HG02798 (cell line): Measurements from ENCODE around the gene ZNF763.
"Not testable (repeated sequence)": the region's sequence is repeated elsewhere in the genome, so short reads cannot be mapped to it uniquely, and the experiment has no call there.

Experiments
- ATAC-seq: cut with Tn5 transposase; IDR thresholded peaks from one replicate; pipeline ENCODE4 v1.9.1; 2021; ENCODE audit warnings: mild to moderate bottlenecking; ENCODE audit not compliant: unreplicated experiment, poor library complexity

ZNF763 gene

DNA sequence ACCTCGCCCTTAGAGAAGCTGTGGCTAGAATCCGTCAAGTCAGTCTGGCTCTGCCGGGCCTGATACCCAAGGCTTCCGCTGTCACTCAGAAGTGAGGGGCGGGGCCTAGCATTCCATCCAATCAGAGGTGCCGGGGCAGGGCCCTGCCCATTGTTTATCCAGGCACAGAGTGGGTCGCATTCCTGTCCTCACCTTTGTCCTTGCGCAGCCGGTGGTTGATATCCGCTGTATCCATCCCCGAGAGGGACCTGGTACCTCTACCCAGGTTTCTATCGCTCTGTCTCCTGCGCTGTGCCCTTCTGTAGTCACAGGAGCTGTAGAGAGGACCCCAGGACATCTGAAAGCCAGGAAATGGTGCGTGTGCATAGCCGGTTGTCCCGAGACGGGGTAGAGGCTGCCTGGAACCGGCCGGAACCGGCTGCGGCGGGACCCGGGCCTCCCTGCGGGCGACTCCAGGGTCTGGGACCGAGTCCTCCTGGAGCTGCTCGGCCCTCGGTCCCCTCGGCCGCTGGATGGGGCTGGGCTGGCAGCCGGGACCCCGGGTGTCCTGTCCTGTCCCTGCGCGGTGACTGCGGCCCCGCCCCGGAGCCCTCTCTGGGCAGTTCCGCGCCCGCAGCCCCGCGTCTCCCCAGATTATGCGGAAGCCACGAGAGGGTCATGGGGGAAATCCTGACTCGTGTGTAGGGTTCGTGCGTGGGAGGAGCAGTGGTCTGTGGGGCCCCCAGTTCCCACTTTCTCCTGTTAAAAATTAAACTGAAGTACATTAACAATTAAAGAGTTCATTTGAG, at the start of gene ZNF763:
Gene ZNF763 (plus strand): TSS at position 183 of the 788 bp plus-strand sequence. CDS start 169 bp downstream, at position 352.
- ATAC-seq = peak; percentile 93

DNA sequence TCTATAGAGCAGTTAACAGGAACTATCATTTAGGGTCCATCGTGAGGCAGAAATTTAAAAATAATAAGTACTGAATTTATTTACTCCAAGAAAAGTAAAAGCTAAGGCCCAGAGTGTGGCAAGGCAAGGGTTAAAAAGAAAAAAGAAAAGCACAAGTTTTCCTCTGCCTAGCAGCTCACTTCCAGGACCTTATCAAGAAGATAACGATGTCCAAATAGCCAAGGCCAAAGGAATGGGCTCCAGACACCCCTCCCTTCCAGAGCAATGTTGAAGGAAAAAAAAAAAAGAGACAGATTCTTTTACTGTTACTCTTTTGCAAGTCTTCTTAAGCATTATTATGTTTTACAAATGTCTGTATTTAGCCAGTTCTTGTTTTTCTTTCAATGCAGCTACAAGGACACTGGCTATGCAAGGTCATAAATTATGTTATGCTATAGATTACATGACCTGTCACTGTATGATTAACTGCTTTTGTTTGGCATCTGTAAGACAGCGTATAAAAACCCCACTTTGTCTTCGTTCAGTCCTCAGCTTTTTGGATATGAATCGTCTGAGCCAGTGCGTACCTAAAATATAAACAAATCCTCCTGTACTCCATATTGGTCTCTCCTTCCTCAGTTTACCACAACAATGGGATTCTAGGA, 42.9 kb upstream of the ZNF763 start:
- no peak for ATAC-seq

DNA sequence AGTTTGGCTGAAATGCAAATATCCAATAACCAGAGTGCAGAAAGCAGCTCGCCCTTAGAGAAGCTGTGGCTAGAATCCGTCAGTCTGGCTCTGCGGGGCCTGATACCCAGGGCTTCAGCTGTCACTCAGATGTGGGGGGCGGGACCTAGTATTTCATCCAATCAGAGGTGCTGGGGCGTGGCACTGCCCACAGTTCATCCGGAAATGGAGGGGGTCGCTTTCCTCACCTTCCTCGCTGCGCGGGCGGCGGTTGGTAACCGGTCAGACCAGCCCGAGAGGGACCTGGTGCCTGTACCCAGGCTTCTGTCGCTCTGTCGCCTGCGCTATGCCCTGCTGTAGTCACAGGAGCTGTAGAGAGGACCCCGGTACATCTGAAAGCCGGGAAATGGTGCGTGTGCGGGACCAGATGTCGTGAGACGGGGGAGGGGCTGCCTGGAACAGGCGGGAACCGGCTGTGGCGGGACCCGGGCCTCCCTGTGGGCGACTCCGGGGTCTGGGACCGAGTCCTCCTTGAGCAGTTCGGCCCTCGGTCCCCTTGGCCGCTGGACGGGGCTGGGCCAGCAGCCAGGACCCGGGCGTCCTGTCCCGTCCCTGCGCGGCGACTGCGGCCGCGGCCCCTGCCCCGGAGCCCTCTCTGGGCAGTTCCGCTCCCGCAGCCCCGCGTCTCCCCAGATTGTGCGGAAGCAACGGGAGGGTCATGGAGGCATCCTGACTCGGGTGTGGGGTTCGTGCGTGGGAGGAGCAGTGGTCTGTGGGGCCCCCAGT, 39.8 kb upstream of the ZNF763 start, which contains the start of gene ZNF700:
Gene ZNF700 (plus strand): TSS at position 222 of the 765 bp plus-strand sequence. CDS start 104 bp downstream, at position 326.
- ATAC-seq = peak; percentile 91

DNA sequence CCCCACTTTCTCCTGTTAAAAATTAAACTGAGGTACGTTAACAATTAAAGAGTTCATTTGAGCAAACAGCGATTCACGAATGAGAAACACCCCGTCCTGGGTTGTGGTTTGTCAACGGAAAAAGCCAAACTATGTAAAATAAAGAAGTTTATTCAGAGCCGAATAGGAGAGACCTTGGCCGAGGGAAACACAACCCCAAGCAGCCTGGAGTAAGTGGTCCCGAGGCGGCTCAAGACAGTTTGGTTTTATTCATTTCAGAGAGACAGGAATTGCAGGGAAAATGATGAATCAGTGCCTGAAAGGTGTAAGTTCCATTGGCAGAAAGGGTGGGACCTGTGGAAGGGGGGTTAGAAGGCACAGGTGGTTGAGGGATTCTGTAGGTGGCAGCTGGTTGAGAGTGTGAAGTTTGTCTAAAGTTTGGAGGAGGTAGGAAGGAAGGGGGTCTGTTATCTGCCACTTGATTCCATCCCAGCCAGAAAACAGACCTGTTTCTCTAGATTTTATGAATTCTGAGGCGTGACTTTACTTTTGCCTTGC, 39.1 kb upstream of the ZNF763 start:
- ATAC-seq = not testable (repeated sequence)

DNA sequence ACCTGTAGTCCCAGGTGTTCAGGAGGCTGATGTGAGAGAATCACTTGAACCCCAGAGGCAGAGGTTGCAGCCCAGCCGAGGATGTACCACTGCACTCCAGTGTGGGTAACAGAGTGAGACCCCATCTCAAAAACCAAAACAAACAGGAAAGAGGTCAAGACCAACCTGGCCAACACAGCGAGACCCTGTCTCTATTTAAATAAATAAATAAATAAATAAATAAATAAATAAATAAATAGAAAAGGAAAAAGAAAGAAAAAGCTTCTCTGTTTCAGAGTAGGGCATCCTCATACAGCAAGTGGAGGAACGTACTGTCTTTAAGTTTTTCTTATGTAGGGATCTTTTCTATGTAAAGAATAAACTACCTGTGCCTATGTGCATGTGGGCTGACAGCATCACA, 37.6 kb upstream of the ZNF763 start:
- ATAC-seq = no peak

DNA sequence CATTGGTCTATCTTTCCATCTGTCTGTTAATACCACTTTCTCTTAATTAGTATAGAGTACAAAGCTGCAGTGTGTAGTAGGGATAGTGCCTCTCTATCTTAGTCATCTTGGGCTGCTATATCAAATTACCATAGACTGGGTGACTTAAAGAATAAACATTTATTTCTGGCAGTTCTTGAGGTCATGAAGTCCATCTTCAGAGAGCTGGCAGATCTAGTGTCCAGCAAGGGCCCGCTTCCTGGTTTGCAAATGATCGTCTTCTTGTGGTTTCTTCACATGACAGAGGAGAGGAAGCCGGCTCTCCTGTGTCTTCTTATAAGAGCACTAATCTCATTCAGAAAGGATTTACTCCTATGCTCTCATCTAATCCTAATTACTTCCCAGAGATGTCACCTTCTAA, 33.8 kb upstream of the ZNF763 start:
- ATAC-seq = no peak

DNA sequence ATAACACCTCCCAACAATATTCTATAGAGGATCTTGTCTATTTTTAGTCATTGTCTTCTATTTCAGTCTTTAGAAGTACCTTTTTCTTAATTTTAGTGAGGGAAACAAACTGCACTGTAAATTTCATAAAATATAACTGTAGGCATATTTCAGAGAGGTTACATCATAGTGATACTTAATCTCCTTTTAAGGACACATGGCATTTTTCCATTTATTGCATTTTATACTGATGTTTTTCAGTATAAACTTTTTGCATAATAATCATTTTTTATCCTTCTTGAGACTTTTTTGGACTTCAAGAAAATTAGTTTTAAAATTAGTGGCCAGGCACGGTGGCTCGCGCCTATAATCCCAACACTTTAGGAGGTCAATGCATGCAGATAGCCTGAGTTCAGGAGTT, 33.3 kb upstream of the ZNF763 start:
- no peak for ATAC-seq

DNA sequence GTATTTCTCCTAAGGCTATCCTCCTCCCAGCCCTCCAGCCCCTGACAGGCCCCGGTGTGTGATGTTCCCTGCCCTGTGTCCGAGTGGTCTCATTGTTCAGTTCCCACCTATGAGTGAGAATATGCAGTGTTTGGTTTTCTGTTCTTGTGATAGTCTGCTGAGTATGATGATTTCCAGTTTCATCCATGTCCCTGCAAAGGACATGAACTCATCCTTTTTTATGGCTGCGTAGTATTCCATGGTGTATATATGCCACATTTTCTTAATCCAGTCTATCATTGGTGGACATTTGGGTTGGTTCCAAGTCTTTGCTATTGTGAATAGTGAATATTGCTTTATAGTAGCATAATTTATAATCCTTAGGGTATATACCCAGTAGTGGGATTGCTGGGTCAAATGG, 29.0 kb upstream of the ZNF763 start:
- not testable (repeated sequence) for ATAC-seq

DNA sequence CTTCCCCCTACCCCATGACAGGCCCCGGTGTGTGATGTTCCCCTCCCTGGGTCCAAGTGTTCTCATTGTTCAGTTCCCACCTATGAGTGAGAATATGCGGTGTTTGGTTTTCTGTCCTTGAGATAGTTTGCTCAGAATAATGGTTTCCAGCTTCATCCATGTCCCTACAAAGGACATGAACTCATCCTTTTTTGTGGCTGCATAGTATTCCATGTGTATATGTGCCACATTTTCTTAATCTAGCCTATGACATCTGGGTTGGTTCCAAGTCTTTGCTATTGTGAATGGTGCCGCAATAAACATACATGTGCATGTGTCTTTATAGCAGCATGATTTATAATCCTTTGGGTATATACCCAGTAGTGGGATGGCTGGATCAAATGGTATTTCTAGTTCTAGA, 26.5 kb upstream of the ZNF763 start:
- ATAC-seq = not testable (repeated sequence)

DNA sequence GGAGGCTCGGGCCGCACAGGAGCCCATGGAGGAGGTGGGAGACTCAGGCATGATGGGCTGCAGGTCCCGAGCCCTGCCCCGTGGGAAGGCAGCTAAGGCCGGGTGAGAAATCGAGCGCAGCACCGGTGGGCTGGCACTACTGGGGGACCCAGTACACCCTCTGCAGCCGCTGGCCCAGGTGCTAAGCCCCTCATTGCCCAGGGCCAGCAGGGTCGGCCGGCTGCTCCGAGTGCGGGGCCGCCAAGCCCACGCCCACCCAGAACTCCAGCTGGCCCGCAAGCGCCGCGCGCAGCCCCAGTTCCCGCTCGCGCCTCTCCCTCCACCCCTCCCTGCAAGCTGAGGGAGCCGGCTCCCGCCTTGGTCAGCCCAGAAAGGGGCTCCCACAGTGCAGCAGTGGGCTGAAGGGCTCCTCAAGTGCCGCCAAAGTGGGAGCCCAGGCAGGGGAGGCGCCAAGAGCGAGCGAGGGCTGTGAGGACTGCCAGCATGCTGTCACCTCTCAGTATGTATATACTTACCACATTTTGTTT, 23.4 kb upstream of the ZNF763 start:
- ATAC-seq = not testable (repeated sequence)

DNA sequence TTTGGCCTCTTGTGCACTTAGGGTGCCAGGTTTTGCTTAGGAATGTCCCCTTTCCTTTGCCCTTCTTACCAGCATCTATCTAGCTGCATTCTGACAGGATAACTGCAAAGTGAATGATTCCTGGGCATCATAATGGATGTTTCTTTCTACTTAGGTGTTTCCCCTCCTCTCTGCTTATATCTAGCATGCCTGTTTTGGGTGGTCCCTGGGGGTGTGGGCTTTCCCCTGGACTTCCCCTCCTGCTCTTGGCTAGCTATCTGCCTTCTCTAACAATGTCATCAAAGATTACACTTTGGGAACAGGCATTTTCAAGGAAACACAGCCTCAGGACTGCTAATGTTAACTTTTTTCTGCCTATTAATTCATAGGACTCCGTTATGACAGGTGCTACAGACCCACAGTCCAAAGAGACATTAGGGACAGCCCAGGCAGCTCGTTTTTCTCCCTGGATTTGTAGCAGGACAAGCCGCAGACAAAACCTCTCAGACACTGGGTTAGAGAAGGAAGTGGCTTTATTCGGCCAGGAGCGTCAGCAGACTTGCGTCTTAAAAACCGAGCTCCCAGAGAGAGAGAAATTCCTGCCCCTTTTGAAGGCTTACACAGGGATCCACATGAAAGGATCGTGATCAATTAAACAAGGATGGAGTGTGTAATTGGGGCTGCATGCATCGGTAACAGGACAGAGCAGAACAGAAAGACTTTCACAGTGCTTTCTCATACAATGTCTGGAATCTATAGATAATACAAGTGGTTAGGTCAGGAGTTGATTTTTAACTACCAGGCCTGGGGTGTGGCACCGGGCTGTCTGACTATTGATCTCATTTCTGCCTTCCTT, 22.6 kb upstream of the ZNF763 start:
- ATAC-seq = no peak

DNA sequence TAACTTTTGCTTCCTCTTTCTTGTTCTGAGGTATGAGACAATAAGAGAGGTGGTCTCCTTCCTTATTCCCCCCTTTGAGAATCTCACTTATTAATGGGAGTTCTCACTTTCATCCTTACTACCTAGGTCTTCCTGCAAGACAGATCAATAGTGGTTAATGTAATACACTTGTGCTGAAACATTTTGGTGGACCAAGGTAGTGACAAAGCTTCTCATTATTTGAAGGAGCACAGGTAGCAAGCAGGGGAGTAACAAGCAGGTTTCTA, 22.1 kb upstream of the ZNF763 start:
- no peak for ATAC-seq

DNA sequence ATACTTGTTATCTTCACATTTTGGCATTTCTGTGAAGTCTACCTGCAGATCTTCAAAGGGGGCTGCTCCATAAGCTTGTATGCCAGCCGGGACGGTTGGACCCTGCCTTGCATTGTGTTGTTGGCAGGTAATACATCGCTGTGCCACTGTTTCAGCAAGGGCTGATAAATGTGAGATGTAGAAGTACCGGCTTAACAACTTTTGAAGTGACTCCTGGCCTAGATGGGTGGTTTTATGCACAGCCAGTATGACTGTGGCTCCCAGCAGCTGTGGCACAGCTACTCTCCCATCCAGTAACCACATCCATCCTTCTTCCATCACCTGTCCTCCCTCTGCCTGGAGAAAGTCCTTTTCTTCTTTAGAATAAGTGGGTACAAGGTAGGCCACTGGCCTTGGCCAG, 20.2 kb upstream of the ZNF763 start:
- ATAC-seq = no peak

DNA sequence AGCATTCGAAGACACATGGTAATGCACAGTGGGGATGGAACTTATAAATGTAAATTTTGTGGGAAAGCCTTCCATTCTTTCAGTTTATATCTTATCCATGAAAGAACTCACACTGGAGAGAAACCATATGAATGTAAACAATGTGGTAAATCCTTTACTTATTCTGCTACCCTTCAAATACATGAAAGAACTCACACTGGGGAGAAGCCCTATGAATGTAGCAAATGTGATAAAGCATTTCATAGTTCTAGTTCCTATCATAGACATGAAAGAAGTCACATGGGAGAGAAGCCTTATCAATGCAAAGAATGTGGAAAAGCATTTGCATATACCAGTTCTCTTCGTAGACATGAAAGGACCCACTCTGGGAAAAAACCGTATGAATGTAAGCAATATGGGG, 16.2 kb upstream of the ZNF763 start:
- no peak for ATAC-seq

DNA sequence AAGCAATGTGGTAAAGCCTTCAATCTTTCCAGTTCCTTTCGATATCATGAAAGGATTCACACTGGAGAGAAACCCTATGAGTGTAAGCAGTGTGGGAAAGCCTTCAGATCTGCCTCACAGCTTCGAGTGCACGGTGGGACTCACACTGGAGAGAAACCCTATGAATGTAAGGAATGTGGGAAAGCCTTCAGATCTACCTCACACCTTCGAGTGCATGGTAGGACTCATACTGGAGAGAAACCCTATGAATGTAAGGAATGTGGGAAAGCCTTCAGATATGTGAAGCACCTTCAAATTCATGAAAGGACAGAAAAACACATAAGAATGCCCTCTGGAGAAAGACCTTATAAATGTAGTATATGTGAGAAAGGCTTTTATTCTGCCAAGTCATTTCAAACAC, 15.6 kb upstream of the ZNF763 start:
- no peak for ATAC-seq

DNA sequence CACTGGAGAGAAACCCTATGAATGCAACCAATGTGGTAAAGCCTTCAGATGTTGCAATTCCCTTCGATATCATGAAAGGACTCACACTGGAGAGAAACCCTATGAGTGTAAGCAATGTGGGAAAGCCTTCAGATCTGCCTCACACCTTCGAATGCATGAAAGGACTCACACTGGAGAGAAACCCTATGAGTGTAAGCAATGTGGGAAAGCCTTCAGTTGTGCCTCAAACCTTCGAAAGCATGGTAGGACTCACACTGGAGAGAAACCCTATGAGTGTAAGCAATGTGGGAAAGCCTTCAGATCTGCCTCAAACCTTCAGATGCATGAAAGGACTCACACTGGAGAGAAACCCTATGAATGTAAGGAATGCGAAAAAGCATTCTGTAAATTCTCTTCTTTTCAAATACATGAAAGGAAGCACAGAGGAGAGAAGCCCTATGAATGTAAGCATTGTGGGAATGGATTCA, 15.2 kb upstream of the ZNF763 start:
- ATAC-seq = not testable (repeated sequence)

DNA sequence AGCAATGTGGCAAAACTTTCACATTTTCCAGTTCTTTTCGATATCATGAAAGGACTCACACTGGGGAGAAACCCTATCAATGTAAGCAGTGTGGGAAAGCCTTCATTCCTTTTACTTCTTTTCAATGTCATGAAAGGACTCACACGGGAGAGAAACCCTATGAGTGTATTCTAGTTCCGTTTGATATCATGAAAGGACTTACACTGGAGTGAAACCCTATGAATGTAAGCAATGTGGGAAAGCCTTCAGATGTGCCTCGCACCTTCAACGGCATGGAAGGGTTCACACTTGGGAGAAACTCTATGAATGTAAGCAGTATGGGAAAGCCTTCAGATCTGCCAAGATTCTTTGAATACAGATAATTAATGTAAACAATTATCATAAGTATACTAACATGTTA, 14.5 kb upstream of the ZNF763 start:
- no peak for ATAC-seq

DNA sequence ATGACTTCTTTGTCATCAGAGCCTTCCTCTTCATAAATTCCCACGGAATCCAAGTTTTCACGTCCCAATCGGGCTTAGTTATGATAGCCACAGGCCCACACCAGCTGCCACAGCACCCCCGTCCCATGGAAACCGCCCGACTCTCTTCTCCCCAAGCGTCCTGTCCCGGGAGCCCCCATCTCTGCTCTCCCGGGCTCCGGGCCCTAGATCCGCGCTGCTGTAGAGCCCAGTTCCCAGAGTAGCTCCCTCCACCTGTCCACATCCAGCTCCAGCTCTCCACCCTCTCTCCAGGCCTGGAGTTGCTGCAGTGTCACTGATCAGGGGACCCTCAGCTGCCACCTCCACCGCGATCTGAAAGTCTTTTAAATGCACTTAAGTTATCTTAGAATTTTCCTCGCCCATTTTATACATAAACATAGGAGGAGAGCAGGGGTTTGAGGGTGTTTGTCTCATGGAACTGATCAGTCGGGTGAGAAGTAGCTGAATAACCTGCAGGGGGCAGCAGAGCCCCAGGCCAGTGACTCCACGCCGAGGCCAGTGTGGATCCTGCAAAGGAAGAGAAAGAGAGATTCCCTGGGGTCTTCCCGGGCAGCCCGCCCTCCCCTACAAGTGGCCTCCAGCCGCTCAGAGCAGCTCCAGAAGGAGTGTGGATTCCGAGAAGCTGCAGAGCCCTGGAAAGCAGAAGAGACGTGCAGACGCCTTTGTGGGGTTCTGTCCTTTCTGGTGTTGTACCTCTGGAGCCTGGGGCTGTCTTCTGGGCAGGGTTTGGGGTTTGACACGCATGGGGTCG, 1.1 kb upstream of the ZNF763 start:
- no peak for ATAC-seq

DNA sequence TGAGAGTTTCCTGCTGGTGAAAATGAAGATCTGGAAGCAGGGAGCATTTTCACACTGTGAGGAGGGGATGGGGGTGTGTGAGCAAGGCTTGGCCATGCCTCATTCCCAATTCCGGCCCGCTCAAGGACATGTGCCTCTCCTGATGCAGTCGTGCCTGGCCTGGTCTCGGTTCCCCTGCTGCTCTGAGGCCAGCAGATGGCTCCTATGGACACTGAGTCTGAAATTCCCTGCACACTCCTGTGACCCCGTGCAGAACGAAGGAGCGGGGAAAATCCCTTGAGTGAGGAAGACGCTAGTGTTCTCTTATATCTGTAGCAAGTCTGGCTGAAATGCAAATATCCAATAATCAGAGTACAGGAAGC, 363 bp upstream of the ZNF763 start:
- no peak for ATAC-seq
